Measurements from ENCODE around the gene ALB.

DNA sequence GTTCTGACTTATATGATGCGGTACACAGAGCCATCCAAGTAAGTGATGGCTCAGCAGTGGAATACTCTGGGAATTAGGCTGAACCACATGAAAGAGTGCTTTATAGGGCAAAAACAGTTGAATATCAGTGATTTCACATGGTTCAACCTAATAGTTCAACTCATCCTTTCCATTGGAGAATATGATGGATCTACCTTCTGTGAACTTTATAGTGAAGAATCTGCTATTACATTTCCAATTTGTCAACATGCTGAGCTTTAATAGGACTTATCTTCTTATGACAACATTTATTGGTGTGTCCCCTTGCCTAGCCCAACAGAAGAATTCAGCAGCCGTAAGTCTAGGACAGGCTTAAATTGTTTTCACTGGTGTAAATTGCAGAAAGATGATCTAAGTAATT, 16.5 kb downstream of the ALB start:
- TF ChIP-seq, protein P1, sequence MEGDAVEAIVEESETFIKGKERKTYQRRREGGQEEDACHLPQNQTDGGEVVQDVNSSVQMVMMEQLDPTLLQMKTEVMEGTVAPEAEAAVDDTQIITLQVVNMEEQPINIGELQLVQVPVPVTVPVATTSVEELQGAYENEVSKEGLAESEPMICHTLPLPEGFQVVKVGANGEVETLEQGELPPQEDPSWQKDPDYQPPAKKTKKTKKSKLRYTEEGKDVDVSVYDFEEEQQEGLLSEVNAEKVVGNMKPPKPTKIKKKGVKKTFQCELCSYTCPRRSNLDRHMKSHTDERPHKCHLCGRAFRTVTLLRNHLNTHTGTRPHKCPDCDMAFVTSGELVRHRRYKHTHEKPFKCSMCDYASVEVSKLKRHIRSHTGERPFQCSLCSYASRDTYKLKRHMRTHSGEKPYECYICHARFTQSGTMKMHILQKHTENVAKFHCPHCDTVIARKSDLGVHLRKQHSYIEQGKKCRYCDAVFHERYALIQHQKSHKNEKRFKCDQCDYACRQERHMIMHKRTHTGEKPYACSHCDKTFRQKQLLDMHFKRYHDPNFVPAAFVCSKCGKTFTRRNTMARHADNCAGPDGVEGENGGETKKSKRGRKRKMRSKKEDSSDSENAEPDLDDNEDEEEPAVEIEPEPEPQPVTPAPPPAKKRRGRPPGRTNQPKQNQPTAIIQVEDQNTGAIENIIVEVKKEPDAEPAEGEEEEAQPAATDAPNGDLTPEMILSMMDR (IDR thresholded peaks at IDR 0.05; ENCODE audit: low read length) = no peak
- TF ChIP-seq EZH2 (IDR thresholded peaks at IDR 0.05; ENCODE audit: borderline replicate concordance, low read length) = no peak
